IMR-90 (cell line): ENCODE measurements around the gene BBS12. TPM values are rescaled to one million over a fixed set of nuclear protein-coding genes. Genes with fewer than 3 reads are reported as not detected.

Source experiments
- ATAC-seq: fragments of 200-7000 bp; cut with Tn5 transposase; 2 replicates; pipeline ENCODE4 v1.9.1; 2020; ENCODE audit warnings: low read depth, mild to moderate bottlenecking, moderate library complexity
- BruUV-seq: library from RNA; stranded (reverse); fragments of 400-500 nt; replicated peaks from 2 replicates; lab custom pipeline; 2021; lab: Mats Ljungman, UMichigan
- CTCF ChIA-PET: fragments of 300-600 bp; formaldehyde crosslinking; extraction: SDS; loops from one replicate; lab custom pipeline; 2021; ENCODE audit warnings: antibody characterized with exemption; lab: Yijun Ruan, JAX
- POLR2A ChIA-PET: fragments of 300-600 bp; sonication (Branson Sonifier 250); formaldehyde crosslinking; loops from one replicate; lab custom pipeline; 2022; ENCODE audit warnings: antibody characterized with exemption; ENCODE audit not compliant: unreplicated experiment; lab: Charles Lee
- DNase-seq: peaks from one replicate; pipeline ENCODE4 v3.0.0; 2013
- H2AFZ ChIP-seq: replicated peaks from 2 replicates; pipeline ENCODE3; 2013; ENCODE audit warnings: low read length, mild to moderate bottlenecking; ENCODE audit not compliant: poor library complexity
- H2AK5ac ChIP-seq: 2 replicates; pipeline ENCODE4 v1.6.1; 2013; ENCODE audit warnings: low read depth, low read length, inconsistent platforms
- H2AK9ac ChIP-seq: replicated peaks from 2 replicates; pipeline ENCODE3; 2013; ENCODE audit warnings: mild to moderate bottlenecking, low read depth, low read length, moderate library complexity; ENCODE audit not compliant: poor library complexity
- H2BK120ac ChIP-seq: 2 replicates; pipeline ENCODE4 v1.6.1; 2013; ENCODE audit warnings: low read depth, low read length, inconsistent platforms
- H2BK15ac ChIP-seq: 3 replicates; pipeline ENCODE4 v1.6.1; 2013; ENCODE audit warnings: low read depth, low read length, inconsistent platforms
- H2BK20ac ChIP-seq: 2 replicates; pipeline ENCODE4 v1.6.1; 2013; ENCODE audit warnings: low read depth, mild to moderate bottlenecking, inconsistent platforms, low read length, moderate library complexity
- H2BK5ac ChIP-seq: 2 replicates; pipeline ENCODE4 v1.6.1; 2013; ENCODE audit warnings: mild to moderate bottlenecking, low read depth, low read length, inconsistent platforms; ENCODE audit not compliant: poor library complexity, severe bottlenecking
- H3K14ac ChIP-seq: replicated peaks from 2 replicates; pipeline ENCODE4 v1.6.1; 2013; ENCODE audit warnings: low read depth, low read length, inconsistent platforms
- H3K18ac ChIP-seq: 2 replicates; pipeline ENCODE4 v1.6.1; 2013; ENCODE audit warnings: low read depth, low read length, control low read depth
- H3K23ac ChIP-seq: 2 replicates; pipeline ENCODE4 v1.6.1; 2013; ENCODE audit warnings: low read depth, low read length, inconsistent platforms
- H3K27ac ChIP-seq: 2 replicates; pipeline ENCODE4 v1.5.1; 2013; ENCODE audit warnings: mild to moderate bottlenecking, control low read depth, low read length; ENCODE audit not compliant: insufficient read depth
- H3K27me3 ChIP-seq: 2 replicates; pipeline ENCODE4 v1.6.1; 2013; ENCODE audit warnings: low read length; ENCODE audit not compliant: control insufficient read depth, insufficient read depth
- H3K36me3 ChIP-seq: 2 replicates; pipeline ENCODE4 v1.6.1; 2013; ENCODE audit warnings: low read length, mixed read lengths; ENCODE audit not compliant: control insufficient read depth, insufficient read depth
- H3K4ac ChIP-seq: 2 replicates; pipeline ENCODE4 v1.6.1; 2013; ENCODE audit warnings: low read depth, low read length, inconsistent platforms
- H3K4me1 ChIP-seq: 2 replicates; pipeline ENCODE4 v1.6.1; 2013; ENCODE audit warnings: low read length, mixed read lengths; ENCODE audit not compliant: control insufficient read depth, insufficient read depth
- H3K4me2 ChIP-seq: 2 replicates; pipeline ENCODE4 v1.6.1; 2013; ENCODE audit warnings: low read depth, mild to moderate bottlenecking, control low read depth, low read length, moderate library complexity
- H3K4me3 ChIP-seq: 2 replicates; pipeline ENCODE4 v1.5.1; 2013; ENCODE audit warnings: low read depth, mild to moderate bottlenecking, control low read depth, low read length, moderate library complexity; ENCODE audit not compliant: insufficient read depth
- H3K56ac ChIP-seq: 2 replicates; pipeline ENCODE4 v1.6.1; 2013; ENCODE audit warnings: low read length, inconsistent platforms; ENCODE audit not compliant: insufficient read depth; ENCODE audit errors: extremely low read depth
- H3K79me1 ChIP-seq, 2 experiments: 2 replicates each; pipeline ENCODE4 v1.6.1; 2013; ENCODE audit warnings: low read length in 2 of 2, inconsistent platforms in 1 of 2, low read depth in 1 of 2
- H3K9ac ChIP-seq: 2 replicates; pipeline ENCODE4 v1.6.1; 2013; ENCODE audit warnings: low read depth, low read length, control low read depth
- H3K9me1 ChIP-seq: 2 replicates; pipeline ENCODE4 v1.6.1; 2013; ENCODE audit warnings: low read length, inconsistent platforms; ENCODE audit not compliant: insufficient read depth
- H3K9me3 ChIP-seq: 2 replicates; pipeline ENCODE4 v1.6.1; 2013; ENCODE audit warnings: low read length; ENCODE audit not compliant: control insufficient read depth, insufficient read depth
- H4K20me1 ChIP-seq: 2 replicates; pipeline ENCODE4 v1.6.1; 2013; ENCODE audit warnings: low read length, inconsistent platforms; ENCODE audit not compliant: insufficient read depth
- H4K5ac ChIP-seq: 2 replicates; pipeline ENCODE4 v1.6.1; 2013; ENCODE audit warnings: mild to moderate bottlenecking, low read depth, low read length, control low read depth
- H4K8ac ChIP-seq, 2 experiments: 2 replicates each; pipeline ENCODE4 v1.6.1; 2013; ENCODE audit warnings: low read depth in 2 of 2, low read length in 2 of 2, control low read depth in 1 of 2, inconsistent platforms in 1 of 2
- H4K91ac ChIP-seq: 2 replicates; pipeline ENCODE4 v1.6.1; 2013; ENCODE audit warnings: low read depth, low read length, inconsistent platforms; ENCODE audit not compliant: insufficient read depth
- CEBPB ChIP-seq: IDR thresholded peaks from 2 replicates; pipeline ENCODE4 v1.6.1; 2012; ENCODE audit warnings: low read depth, low read length, improper control_type of control experiment
- CHD1 ChIP-seq: IDR thresholded peaks from 2 replicates; pipeline ENCODE4 v1.6.1; 2012; ENCODE audit warnings: low read depth, low read length, improper control_type of control experiment
- ELK1 ChIP-seq: fragments of 150-350 bp; IDR thresholded peaks from 2 replicates; pipeline ENCODE4 v1.6.1; 2016; ENCODE audit warnings: low read depth, mild to moderate bottlenecking, low read length, moderate library complexity, borderline replicate concordance
- MXI1 ChIP-seq: IDR thresholded peaks from 2 replicates; pipeline ENCODE4 v1.6.1; 2012; ENCODE audit warnings: low read depth, mild to moderate bottlenecking, low read length, moderate library complexity, borderline replicate concordance
- NFE2L2 ChIP-seq: fragments of 150-350 bp; IDR thresholded peaks from 2 replicates; pipeline ENCODE4 v1.6.1; 2016; ENCODE audit warnings: low read depth, mild to moderate bottlenecking, low read length
- POLR2A ChIP-seq: IDR thresholded peaks from 2 replicates; pipeline ENCODE4 v1.6.1; 2012; ENCODE audit warnings: mild to moderate bottlenecking, low read depth, low read length
- RFX5 ChIP-seq: IDR thresholded peaks from 2 replicates; pipeline ENCODE4 v1.8.0; 2012; ENCODE audit warnings: low read depth, mild to moderate bottlenecking, low read length, moderate library complexity
- WGBS, 2 experiments: methylation state at CpG; one replicate each; pipeline versions ENCODE4 v1.1.5 to v1.1.7; 2013; ENCODE audit warnings: missing lambda C conversion rate in 2 of 2; ENCODE audit not compliant: insufficient read length in 1 of 2; ENCODE audit errors: extremely low coverage in 2 of 2; 5-methylcytosine and 5-hydroxymethylcytosine counted together
- dilution Hi-C: fragments of 300-500 bp; cut with HindIII; formaldehyde crosslinking; loops from one replicate; pipeline ENCODE4 v1.14.3; 2018; ENCODE audit warnings: low sequenced_read_pairs; ENCODE audit not compliant: unreplicated experiment
- in situ Hi-C: fragments of 300-500 bp; cut with MboI; formaldehyde crosslinking; loops from 3 replicates; pipeline ENCODE4 v1.14.3; 2019; ENCODE audit warnings: low sequenced_read_pairs, inconsistent platforms, mixed read lengths
- intact Hi-C: fragments of 100-400 bp; cut with micrococcal nuclease; formaldehyde crosslinking; loops from 2 replicates; pipeline ENCODE4 v1.10.0; 2022
- polyA plus RNA-seq, 3 experiments: library from polyadenylated mRNA; depleted of rRNA; stranded (reverse); fragments of >200 nt; gene quantifications; 2 replicates each; pipeline ENCODE4 v1.2.3, GENCODE V29; 2012; ENCODE audit warnings: low replicate concordance in 1 of 3
- total RNA-seq: library from RNA; depleted of rRNA; stranded (reverse); fragments of >200 nt; gene quantifications from 2 replicates; pipeline ENCODE4 v1.2.3, GENCODE V29; 2012
- TF ChIP-seq, protein P1 (sequence below): fragments of 150-350 bp; IDR thresholded peaks from 2 replicates; pipeline ENCODE4 v1.6.1; 2017; ENCODE audit warnings: mild to moderate bottlenecking, antibody characterized with exemption, low read length, low read depth

BBS12 gene
- total and polyA plus RNA-seq, 2 of the 4 experiments (the other 2 are of a cell fraction), result 1.1 to 5.9 TPM

DNA sequence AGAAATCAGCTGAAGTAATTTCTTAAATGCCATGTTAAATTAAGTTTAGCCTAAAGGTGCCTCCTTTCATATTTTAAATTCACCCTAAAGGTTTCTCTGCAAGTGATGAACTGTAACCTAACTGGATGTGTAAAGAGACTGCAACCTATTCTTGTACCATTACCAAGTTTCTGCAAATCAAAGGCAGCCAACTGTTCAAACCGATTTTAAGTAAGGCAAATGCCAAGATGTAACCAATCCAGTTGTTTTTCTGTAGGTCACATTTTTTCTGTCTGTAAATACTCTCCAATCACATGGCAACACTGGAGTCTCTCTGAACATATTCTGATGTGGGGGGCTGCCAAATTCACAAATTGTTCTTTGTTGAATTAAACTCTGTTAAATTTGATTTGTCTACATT, 51.8 kb downstream of the BBS12 start:
- H3K23ac ChIP-seq, result 0 out of 2 replicates have a peak overlapping the region, but pooled peaks have one; percentile 43
- POLR2A ChIA-PET, result no interaction called here
- H3K27ac ChIP-seq, result no peak overlapping the region
- H3K9ac ChIP-seq, result no peak overlapping the region
- H3K4me2 ChIP-seq, result no peak overlapping the region; the same call in 1 of the 2 replicates
- peak overlapping the region; percentile 53; the same call in 2 of the 3 replicates for H2BK15ac ChIP-seq
- H2BK20ac ChIP-seq, result peak overlapping the region; percentile 83
- H3K36me3 ChIP-seq, result no peaks in the 10 kb centered on the region
- no peak for ATAC-seq
- in situ Hi-C loops, result no loop called here
- H3K9me3 ChIP-seq, result no peaks in the 10 kb centered on the region
- intact Hi-C loops, result no loop called here
- H4K8ac ChIP-seq, result peak overlapping the region; percentile 31 to 83; a peak in 1 of 4 replicates
- BruUV-seq, result no TSS peak
- no peak overlapping the region for H3K4me3 ChIP-seq
- peak overlapping the region; percentile 58; the same call in 1 of the 2 replicates for H4K5ac ChIP-seq
- H4K91ac ChIP-seq, result peak overlapping the region; percentile 89; the same call in 1 of the 2 replicates
- no peaks in the 10 kb centered on the region for H4K20me1 ChIP-seq
- dilution Hi-C loops, result no loop called here
- H2BK120ac ChIP-seq, result peak overlapping the region; percentile 72
- DNase-seq, result no peak
- H3K9me1 ChIP-seq, result peaks cover 2% of the 10 kb centered on the region; the same call in 1 of the 2 replicates
- no peak overlapping the region for H2AK9ac ChIP-seq
- H3K79me1 ChIP-seq, result 0 out of 4 replicates have a peak, but pooled peaks cover 0 to 2% of the 10 kb centered on the region in 2 experiments
- peak overlapping the region; percentile 84 for H2BK5ac ChIP-seq
- H2AK5ac ChIP-seq, result no peak overlapping the region
- H3K56ac ChIP-seq, result peak overlapping the region; percentile 82; the same call in 1 of the 2 replicates
- CTCF ChIA-PET, result no interaction called here
- TF ChIP-seq, protein P1, sequence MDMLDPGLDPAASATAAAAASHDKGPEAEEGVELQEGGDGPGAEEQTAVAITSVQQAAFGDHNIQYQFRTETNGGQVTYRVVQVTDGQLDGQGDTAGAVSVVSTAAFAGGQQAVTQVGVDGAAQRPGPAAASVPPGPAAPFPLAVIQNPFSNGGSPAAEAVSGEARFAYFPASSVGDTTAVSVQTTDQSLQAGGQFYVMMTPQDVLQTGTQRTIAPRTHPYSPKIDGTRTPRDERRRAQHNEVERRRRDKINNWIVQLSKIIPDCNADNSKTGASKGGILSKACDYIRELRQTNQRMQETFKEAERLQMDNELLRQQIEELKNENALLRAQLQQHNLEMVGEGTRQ, result no peak
- no peak for TF ChIP-seq MXI1
- no peak for TF ChIP-seq NFE2L2
- TF ChIP-seq RFX5, result no peak
- no peak for TF ChIP-seq CEBPB
- TF ChIP-seq CHD1, result no peak
- no peak for TF ChIP-seq ELK1
- TF ChIP-seq POLR2A, result no peak
- WGBS, 2 experiments, result no CpG with 5 or more reads among the region's 1 CpG
- no peaks in the 10 kb centered on the region for H3K27me3 ChIP-seq
- peaks cover 7% of the 10 kb centered on the region for H3K4me1 ChIP-seq
- peak overlapping the region; percentile 42; the same call in 1 of the 2 replicates for H3K14ac ChIP-seq
- peak overlapping the region; percentile 70; the same call in 1 of the 2 replicates for H3K18ac ChIP-seq
- H2AFZ ChIP-seq, result no peak overlapping the region
- peak overlapping the region; percentile 70; the same call in 1 of the 2 replicates for H3K4ac ChIP-seq
